ENCODE results near the gene IFIH1. TPM values are rescaled to one million over a fixed set of nuclear protein-coding genes. Genes with fewer than 3 reads are reported as not detected.

Gene IFIH1
- total and polyA plus RNA-seq, 2 of the 8 experiments (the other 6 are each of a cell fraction or from before 2014, with no cell fraction given): 0.32 to 2.0 TPM

- no peak for TF ChIP-seq TAF7 (optimal IDR thresholded peaks at IDR 0.05; ENCODE audit: borderline replicate concordance, low read depth, low read length)
- TF ChIP-seq CTCF (IDR thresholded peaks at IDR 0.05; ENCODE audit: control extremely low read depth in 1 of 3, insufficient read depth in 1 of 3, low read depth in 1 of 3, low read length in 3 of 3): no peak
- TF ChIP-seq YY1 (IDR thresholded peaks at IDR 0.05; ENCODE audit: low read depth, low read length): no peak
These were observed 75.2 kb downstream of the IFIH1 start, which contains the start of gene FAP (continued) for GRCh38 chr2:162243294-162243693.

Data from H1 (cell line).